HG03175 (cell line): Measurements from ENCODE around the gene SF3A2.

Experiments used
- ATAC-seq: cut with Tn5 transposase; IDR thresholded peaks from one replicate; pipeline ENCODE4 v1.9.1; 2021; ENCODE audit warnings: mild to moderate bottlenecking, moderate library complexity; ENCODE audit not compliant: unreplicated experiment

SF3A2 gene

DNA sequence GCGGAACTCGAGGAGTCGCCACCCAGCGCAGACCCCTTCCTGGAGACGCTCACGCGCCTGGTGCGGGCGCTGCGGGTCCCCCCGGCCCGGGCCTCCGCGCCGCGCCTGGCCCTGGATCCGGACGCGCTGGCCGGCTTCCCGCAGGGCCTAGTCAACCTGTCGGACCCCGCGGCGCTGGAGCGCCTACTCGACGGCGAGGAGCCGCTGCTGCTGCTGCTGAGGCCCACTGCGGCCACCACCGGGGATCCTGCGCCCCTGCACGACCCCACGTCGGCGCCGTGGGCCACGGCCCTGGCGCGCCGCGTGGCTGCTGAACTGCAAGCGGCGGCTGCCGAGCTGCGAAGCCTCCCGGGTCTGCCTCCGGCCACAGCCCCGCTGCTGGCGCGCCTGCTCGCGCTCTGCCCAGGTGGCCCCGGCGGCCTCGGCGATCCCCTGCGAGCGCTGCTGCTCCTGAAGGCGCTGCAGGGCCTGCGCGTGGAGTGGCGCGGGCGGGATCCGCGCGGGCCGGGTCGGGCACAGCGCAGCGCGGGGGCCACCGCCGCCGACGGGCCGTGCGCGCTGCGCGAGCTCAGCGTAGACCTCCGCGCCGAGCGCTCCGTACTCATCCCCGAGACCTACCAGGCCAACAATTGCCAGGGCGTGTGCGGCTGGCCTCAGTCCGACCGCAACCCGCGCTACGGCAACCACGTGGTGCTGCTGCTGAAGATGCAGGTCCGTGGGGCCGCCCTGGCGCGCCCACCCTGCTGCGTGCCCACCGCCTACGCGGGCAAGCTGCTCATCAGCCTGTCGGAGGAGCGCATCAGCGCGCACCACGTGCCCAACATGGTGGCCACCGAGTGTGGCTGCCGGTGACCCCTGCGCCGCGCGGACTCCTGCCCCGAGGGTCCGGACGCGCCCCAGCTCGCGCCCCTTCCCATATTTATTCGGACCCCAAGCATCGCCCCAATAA lies 14.8 kb downstream of the SF3A2 start:
- no peak for ATAC-seq

DNA sequence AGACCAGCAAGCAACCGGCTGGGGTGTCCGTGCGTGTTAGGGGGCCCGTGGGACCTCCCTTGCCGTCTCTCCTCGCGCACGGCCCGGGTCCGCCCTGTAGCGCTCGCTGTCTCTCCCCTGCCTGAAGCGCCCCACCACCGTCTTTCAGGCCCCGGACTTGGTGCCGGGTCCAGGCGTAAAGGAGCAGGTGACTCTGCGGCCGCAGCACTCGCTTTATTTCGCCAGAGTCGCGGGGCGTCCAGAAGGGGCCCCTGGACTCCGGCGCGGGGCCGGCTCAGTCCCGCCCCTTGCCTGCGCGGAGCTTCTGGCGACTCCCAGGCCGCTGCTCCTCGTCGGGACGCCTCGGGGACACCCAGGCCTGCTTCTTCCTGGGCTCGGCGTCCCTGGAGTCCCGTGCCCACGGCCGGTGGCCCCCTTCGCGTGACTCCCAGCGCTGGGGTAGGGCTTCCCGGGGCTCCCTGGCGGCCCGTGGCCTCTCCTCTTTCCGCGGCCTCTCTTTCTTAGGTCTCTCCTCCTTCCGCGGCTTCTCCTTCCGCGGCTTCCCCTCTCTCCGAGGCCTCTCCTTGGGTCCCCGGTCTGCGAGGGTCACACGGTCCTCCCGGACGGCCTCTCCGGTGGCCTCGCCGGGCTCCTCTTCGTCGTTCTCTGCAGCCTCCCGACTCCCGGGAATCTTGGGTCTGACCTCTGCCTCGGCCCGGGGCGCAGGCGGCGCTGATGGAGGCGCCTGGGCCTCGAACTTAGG lies 15.6 kb downstream of the SF3A2 start:
- no peak for ATAC-seq

DNA sequence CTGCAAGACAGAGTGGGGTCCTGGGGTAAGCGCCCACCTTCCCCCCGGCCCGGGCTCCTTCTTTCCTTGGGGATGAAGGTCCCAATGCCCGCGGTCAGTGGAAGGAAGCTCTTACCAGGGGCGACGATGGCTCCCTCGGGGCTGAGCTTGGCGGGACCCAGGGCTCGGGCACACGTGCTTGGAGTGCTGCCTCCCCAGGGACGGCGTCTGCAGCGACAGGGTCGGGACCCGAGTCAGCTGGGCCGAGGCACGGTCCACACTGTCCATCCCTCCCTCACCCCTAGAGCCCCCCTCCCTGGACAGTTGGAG lies 16.1 kb downstream of the SF3A2 start:
- ATAC-seq = no peak

DNA sequence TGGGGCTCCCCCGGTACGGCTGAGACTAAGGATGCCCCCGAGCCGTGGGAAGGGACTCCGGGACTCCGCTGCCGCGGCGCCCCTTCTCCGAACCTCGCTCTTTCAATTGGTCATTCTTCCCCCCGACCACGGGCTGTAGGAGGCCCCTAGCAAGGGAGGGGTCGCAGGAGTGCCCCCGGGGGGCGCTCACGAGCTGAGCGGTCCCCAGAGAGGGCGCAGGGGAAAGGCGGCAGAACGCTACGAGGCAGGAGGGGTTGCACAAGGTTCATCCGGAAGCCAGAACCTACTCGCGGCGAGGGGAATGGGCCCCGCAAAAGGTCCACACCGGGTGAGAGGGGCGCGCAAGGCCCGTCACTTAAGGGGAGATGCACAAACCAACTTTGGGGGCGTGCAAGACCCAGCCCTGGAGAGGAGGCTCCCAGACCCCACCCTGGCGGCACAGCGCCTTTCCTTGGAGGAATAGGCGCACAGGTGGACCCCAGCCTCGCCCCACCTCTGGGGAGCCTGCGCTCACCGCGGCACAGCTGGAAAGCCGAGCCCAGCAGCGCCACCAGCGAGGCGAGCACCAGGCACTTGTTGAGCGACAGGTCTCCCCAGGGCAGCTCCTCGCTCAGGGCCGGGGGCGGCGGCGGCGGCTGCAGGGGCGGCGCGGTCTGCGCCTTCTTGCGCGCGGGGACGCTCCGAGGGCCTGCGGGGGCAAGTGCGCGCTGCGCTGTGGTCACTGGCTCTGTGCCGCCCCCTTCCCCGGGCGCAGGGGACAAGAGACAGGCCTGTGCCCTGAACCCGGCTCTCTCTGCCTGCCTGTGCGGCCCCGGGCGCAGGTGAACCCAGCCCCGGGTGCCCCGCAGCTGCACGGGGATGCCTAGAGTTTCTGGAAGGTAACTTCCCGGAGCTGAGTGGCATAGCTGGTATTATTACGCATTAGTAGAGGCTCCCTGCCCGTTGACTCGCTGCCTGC lies 16.8 kb downstream of the SF3A2 start:
- ATAC-seq = no peak

DNA sequence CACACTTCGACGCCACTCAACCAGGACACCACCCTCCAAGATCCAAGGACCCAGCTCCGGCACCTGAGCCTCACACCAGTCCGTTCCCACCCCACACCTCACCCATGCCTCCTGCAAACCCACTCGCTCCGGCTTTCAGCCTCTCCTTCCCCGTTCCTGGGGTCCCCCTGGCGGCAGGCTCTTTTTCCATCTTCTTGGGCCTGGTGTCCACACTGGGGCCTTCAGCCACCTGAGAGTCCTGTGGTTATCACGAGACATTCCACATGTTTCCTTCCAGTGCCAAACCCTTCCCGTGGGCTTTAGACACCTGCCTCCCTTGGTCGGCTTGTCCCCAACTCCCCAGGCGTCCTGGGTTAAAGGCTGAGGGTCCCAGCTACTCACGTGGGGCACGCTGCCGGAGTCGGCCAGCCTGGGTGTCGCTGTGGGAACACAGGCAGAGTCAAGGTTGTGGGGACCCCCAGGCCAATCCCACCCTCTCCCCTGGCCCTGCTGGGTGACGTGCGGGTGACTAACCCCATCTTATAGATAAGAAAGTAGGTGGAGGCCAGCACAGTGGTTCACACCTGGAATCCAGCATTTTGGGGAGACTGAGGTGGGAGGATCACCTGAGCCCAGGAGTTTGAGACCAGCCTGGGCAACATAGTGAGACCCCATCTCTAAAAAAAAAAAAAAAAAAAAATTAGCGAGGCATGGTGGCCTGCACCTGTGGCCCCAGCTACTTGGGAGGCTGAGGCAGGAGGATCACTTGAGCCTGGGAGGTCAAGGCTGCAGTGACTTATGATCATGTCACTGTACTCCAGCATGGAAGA lies 17.6 kb downstream of the SF3A2 start:
- no peak for ATAC-seq

DNA sequence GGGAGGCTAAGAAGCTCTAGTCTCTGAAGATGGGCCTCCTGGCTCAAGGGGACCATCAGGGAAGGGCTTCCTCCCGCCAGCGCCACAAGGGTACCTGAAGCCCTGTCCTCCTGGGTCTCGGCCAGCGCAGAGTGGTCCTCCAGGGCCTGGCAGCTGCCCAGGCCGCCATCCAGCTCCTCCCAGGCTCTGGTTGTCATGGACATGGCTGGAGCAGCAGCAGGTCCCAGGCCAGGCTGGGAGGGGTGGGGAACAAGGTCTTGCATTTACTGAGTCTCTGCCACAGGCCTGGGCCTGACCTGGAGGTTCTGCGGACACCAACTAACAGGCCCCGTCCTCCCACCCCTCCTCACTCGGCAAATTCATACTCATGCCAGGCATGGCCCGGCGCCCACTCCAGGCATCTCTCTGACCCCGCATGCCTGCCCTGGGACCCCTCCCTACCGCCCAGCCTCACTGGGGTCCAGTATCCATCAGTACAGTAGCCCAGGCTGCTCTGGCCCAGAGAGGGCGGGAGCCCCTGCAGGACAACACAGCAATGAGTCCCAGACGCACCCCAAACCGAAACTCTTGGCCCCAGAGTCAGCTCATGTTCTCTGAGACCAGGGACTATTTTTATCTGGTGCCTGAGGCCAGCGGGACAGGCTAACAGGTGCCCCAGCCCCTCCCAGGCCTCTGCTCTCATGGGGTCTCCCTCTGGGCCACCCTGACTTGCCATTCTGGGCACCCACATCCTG lies 18.7 kb downstream of the SF3A2 start:
- ATAC-seq = no peak

DNA sequence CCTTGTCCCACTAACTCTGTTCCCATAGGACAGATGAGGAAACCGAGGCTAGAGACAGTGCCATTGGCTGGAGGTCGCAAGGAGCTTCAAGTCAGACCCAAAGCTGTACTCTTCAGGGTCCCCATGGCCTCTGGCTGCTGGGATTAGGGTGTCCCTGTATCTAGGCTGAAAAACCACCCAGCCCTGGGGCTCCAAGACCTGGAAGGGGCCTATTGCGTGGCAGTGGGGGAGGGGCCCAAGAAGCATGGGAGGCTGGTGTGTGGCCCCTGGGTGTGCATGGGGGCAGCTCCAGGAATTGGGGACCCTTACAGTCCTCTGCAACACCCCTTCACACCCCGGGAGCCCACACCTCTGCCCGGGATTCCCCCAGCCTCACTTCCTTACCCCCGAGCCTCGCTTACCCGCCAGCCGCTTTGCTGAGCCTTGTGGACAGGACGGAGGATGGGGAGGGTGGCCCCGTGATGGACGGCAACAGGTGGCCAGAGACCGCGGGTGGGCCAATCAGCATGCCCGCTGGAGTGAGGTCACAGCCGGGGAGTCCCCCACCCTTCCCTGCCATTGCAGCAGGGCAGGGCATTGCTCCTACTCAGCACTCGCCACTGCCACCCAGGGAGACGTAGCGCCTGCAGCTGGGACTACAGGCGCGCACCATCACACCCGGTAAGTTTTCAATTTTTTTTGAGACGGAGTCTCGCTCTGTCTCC lies 19.5 kb downstream of the SF3A2 start, which contains the start of gene JSRP1:
Gene JSRP1 (minus strand): TSS at position 436 of the 704 bp plus-strand sequence. CDS start 1,103 bp downstream, outside the sequence.
- ATAC-seq = no peak

DNA sequence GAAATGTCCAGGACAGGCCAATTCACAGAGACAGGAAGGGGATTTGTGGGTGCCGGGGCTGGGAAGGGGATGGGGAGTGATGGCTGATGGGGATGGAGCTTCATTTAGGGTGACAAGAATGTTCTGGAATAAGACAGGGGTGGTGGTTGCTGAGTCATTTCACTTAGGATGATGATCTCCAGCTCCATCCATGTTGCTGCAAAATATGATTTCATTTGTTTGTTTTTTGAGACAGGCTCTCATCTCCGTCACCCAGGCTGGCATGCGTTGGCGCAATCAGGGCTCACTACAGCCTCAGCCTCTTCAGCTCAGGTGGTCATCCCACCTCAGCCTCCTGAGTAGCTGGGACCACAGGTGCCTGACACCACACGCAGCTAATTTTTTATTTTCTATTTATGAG lies 22.7 kb downstream of the SF3A2 start:
- ATAC-seq = no peak

DNA sequence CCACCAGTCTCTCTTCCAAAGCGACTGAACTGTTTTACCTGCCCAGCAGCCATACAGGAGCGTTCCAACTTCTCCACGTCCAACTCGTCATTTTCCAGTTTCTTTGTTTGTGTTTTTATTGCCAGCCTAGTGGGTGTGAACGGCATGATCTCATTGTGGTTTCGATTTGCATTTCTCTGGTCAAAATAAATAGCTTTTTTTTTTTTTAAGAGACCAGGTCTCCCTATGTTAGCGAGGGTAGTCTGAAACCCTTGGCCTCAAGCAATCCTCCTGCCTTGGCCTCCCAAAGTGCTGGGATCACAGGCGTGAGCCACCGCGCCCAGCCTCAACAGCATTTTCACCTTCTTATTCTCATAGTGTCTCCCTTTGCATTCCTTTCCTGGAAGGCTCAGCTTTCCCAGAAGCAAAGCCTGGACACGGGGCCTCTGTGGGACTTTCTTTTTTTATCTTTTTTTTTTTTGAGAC lies 23.7 kb downstream of the SF3A2 start:
- ATAC-seq = no peak

DNA sequence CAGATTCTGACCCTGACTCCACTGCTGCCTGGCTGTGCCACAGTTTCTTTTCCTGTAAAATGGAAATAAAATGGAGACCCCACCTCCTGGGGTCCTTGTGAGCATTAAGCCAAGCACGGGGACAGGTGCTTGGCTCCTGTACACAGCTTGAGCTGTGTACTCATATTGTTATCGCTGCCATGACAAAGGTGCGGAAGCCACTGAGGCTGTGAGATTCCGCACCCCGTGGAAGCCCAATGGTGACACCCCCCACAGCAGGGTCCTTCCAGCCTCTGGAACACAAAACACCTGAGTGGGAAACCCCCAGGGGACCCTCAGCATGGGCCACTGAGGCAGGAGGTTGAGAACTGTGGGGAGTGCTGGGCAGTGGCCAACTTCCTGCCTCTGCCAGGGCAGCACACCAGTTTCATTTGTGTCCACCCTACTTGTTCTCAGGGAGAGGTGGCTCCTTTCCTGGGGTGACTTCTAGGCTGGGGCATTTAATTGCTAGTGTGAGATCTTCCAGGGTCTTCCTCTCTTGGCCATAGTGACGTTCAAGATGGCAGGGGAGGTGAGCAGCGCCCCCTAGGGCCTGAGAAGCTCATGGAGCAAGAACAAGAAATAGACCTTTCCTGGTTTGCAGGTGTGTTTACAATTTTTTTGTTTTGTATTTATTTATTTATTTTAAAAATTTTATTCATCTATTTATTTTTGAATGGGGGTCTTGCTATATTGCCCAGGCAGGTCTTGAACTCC lies 25.0 kb downstream of the SF3A2 start:
- no peak for ATAC-seq

DNA sequence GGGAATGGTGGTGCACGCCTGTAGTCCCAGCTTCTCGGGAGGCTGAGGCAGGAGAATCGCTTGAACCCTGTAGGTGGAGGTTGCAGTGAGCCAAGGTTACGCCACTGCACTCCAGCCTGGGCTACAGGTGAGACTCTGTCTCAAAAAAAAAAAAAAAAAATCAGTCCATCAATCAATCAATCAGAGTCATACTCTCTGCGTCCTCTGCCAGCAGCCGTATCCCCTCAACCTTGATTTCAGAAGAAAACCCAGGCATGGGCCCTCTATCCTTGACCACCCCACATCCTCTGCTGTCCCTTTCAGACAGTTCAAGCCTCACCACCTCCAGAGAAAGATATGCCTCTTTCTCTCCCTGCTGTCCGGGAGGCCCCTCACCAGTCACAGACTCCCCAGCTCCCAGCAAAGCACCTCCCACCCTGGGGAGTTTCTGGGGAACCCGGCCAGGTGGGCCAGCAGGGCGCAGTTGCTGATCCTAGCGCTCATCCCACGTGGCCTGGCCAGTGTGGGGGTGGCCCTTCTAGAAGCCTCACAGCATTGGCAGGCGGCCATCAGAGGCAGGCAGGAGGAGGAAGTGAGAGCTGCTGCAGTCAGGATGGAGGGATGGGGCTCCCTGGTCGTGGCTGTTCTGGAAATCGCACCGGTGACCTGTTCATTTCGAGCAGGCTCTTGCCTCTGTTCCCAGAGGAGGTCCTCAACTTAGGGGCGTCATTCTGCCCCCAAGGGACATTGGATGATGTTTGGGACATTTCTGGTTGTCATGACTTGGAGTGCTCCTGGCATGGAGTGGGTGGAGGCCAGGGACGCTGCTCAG lies 29.8 kb downstream of the SF3A2 start:
- ATAC-seq = no peak

DNA sequence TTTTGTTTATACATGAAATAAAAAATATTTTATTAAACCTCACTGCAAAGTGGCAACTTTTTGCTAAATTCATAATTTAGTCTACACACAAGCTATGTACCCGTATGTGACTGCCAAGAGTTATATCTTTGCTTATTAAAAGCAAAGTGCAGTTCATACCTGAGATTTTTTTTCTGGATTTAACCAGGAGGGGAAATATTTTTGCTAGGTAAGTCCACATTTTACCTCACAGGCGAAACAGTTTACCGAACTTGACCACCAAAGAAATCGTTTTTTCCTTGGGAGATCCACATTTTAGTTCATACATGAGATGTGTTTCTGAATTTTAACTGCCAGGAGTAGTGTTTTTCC lies 31.8 kb downstream of the SF3A2 start:
- no peak for ATAC-seq

DNA sequence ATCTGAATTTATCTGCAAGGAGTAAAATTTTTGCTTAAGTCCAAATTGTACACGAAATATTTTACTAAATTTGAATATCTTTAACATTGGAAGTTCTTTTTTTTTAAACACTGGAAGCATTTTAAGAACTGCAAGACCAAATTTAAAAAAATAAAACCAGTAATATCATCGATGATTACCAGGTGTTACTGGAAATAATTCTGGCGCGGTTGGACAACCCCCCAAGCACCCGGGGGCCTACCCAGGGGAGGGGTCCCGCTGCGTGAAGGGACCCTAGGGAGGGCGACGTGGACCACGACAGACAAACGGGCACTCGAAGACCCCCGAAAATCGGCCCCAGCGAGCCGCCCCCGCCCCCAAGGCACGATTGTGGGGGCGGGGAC lies 32.2 kb downstream of the SF3A2 start:
- ATAC-seq = no peak

DNA sequence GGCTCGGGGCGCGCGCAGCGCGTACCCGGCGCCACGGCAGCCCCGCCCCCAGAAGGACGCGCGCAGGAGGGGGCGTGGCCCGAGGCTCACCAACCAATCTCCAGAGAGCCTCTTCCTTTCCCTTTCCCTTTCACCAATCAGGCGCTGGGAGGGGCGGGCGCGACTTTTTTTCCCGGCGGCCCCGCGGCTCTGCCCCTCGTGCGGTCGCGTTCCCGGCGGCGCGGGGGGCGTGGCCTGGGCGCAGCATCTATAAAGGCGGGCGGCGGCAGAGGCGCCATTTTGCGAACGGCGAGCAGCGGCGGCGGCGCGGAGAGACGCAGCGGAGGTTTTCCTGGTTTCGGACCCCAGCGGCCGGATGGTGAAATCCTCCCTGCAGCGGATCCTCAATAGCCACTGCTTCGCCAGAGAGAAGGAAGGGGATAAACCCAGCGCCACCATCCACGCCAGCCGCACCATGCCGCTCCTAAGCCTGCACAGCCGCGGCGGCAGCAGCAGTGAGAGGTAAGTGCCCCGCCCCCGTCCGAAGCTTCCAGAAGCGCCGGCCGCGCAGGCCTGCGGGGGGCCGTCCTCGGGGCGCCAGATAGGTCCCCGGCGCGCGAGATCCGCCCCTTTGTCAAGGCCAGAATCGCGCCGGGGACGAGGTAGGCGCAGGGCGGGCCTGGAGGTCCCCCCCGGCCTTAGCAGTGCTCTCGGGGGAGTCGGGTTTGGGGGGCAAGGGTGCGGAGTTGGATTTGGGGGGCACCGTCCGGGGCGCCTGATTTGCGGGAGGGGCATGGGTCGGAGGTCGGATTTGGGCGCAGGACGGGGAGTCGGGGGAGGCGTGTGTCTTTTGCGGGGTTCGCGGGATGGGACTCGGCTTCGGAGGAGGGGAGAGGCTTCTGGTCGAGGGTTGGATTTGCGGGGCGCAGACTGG lies 32.9 kb downstream of the SF3A2 start:
- ATAC-seq = peak; percentile 67

DNA sequence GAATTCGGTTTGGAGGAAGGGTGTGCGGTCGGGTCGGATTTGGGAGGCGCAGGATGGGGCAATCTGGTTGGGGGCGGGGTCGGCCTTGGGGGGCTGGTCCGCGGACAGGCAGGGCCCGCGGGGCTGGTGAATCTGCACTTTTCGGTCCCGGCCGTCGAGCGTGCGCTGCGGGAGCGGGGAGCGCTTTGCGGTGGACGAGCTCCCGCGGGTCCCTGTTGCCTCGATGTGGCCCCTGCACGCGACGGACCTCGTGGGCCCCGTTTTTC lies 33.5 kb downstream of the SF3A2 start:
- ATAC-seq = no peak

DNA sequence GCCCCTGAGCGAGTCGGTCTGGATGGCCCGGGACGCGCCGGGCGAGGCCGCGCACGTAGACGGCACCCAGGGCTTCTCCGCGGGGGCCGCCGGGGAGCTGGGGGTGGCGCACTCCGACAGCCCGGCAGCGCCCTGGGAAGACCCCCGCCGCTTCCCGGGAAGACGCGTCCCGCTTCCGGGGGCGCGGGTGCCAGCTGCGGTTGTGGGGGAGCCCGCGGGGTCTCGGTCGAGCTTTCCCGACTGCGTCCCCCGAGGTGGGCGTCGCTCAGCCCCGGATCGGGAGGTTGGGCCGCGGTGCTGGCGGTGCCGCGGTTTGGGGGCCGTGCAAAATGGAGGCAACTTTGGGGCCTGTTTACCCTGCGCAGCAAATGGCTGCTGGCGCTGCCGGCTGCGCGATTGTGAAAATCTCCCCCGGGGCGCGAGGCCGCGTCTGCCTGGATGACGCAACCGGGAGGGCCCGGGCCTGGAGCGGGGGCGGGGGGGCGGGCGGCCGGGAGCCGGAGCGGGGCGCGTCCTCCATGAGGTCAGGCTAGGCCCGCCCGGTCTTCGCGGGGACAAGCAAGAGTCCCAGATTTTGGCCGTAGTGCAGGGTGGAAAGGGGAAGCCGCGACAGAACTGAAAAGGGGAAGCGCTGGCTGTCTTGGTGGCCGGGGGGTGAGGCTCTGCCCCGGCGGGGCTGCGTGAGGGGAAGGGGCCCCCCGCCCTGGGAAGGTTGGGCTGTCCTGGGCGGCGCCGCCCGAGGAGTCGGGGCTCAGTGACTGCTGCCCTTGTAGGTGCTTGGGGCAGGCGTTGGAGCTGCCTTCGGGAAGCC lies 34.0 kb downstream of the SF3A2 start:
- ATAC-seq = no peak
